Measurements from ENCODE around the gene TSPOAP1. TPM values are rescaled to one million over a fixed set of nuclear protein-coding genes. Genes with fewer than 3 reads are reported as not detected.
A peak's percentile ranks its signal among the peaks of the same experiment; 100 is the strongest.

TSPOAP1 gene
- polyA plus RNA-seq, 1 of the 3 experiments (the other 2 are of a cell fraction), result 0.79 TPM

DNA sequence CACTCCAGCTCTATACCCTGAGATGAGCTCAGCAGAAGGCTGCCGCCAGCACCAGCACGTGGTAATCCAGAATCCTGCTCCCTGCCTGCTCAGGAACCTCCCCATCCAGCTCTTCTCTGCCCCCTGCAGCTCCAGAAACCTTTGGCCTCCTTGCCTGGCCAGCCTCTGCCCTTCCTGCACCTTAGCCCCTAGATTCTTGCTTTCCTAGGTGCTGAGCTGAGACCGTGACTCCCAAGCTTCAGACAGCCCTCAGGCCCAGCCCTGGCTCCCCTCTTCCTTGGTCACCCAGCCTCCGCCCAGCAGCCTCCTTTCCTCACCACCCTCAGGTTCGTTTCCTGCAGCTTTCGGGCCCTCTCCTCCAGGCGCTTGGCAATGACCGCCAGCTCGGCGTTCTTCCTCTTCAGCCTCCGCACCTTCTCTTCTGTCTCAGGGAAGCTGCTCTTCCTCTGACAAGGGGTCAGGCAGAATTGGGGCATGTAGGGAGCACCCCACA lies 2.6 kb downstream of the TSPOAP1 start:
- Histone ChIP-seq H3K79me2 (ENCODE audit: insufficient read depth) (no peaks in the 10 kb centered on the region), H3K4me1 (ENCODE audit: control insufficient read depth in 1 of 2, insufficient read depth in 2 of 2, low read depth in 1 of 2, low read length in 1 of 2) (peaks cover 0 to 40% of the 10 kb centered on the region in 2 experiments; a peak in 1 of 4 replicates), H4K20me1 (ENCODE audit: insufficient read depth) (no peaks in the 10 kb centered on the region), H3F3A (replicated peaks; ENCODE audit: insufficient read depth) (no peaks in the 10 kb centered on the region), H3K4me3 (ENCODE audit: low read depth in 2 of 2, low read length in 1 of 2) (no peak overlapping the region), H3K9me3 (no peaks in the 10 kb centered on the region), H3K4me2 (no peak overlapping the region), H3K9me2 (no peaks in the 10 kb centered on the region), H3K27me3 (ENCODE audit: insufficient read depth) (peaks cover 21% of the 10 kb centered on the region; the same call in 1 of the 2 replicates), H3K36me3 (replicated peaks in 1 of 2; ENCODE audit: control insufficient read depth in 1 of 2, insufficient read depth in 2 of 2, low read length in 1 of 2) (no peaks in the 10 kb centered on the region), H3K27ac (ENCODE audit: low read depth in 2 of 2, low read length in 1 of 2) (no peak overlapping the region), H2AFZ (ENCODE audit: low read depth) (no peak overlapping the region), H3K9ac (no peak overlapping the region)
- WGBS (ENCODE audit: low lambda C conversion rate), result 86% methylated on average over 11 of the region's 11 CpGs
- DNase-seq, result peak; percentile 33
- TF ChIP-seq YY1 (IDR thresholded peaks at IDR 0.05; ENCODE audit: low read depth), result no peak
- TF ChIP-seq RAD21 (IDR thresholded peaks at IDR 0.05; ENCODE audit: low read length), result no peak
- TF ChIP-seq FOSL2 (IDR thresholded peaks at IDR 0.05; ENCODE audit: borderline replicate concordance, low read depth), result no peak
- no peak for TF ChIP-seq JUND (IDR thresholded peaks at IDR 0.05)
- no peak for TF ChIP-seq SIN3A (IDR thresholded peaks at IDR 0.05; ENCODE audit: borderline replicate concordance, low read depth, low read length)
- no peak for TF ChIP-seq TAF1 (IDR thresholded peaks at IDR 0.05; ENCODE audit: borderline replicate concordance, low read depth, low read length)
- TF ChIP-seq, protein P1, sequence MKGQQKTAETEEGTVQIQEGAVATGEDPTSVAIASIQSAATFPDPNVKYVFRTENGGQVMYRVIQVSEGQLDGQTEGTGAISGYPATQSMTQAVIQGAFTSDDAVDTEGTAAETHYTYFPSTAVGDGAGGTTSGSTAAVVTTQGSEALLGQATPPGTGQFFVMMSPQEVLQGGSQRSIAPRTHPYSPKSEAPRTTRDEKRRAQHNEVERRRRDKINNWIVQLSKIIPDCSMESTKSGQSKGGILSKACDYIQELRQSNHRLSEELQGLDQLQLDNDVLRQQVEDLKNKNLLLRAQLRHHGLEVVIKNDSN (IDR thresholded peaks at IDR 0.05; ENCODE audit: borderline replicate concordance, low read depth), result no peak
- TF ChIP-seq, protein P2, sequence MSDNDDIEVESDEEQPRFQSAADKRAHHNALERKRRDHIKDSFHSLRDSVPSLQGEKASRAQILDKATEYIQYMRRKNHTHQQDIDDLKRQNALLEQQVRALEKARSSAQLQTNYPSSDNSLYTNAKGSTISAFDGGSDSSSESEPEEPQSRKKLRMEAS (IDR thresholded peaks at IDR 0.05; ENCODE audit: low read depth), result no peak
- no peak for TF ChIP-seq NRF1 (IDR thresholded peaks at IDR 0.05; ENCODE audit: low read depth, low read length)
- no peak for TF ChIP-seq TCF12 (IDR thresholded peaks at IDR 0.05)
- TF ChIP-seq, protein P3, sequence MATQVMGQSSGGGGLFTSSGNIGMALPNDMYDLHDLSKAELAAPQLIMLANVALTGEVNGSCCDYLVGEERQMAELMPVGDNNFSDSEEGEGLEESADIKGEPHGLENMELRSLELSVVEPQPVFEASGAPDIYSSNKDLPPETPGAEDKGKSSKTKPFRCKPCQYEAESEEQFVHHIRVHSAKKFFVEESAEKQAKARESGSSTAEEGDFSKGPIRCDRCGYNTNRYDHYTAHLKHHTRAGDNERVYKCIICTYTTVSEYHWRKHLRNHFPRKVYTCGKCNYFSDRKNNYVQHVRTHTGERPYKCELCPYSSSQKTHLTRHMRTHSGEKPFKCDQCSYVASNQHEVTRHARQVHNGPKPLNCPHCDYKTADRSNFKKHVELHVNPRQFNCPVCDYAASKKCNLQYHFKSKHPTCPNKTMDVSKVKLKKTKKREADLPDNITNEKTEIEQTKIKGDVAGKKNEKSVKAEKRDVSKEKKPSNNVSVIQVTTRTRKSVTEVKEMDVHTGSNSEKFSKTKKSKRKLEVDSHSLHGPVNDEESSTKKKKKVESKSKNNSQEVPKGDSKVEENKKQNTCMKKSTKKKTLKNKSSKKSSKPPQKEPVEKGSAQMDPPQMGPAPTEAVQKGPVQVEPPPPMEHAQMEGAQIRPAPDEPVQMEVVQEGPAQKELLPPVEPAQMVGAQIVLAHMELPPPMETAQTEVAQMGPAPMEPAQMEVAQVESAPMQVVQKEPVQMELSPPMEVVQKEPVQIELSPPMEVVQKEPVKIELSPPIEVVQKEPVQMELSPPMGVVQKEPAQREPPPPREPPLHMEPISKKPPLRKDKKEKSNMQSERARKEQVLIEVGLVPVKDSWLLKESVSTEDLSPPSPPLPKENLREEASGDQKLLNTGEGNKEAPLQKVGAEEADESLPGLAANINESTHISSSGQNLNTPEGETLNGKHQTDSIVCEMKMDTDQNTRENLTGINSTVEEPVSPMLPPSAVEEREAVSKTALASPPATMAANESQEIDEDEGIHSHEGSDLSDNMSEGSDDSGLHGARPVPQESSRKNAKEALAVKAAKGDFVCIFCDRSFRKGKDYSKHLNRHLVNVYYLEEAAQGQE (IDR thresholded peaks at IDR 0.05; ENCODE audit: low read depth, low read length), result no peak
- TF ChIP-seq, protein P4, sequence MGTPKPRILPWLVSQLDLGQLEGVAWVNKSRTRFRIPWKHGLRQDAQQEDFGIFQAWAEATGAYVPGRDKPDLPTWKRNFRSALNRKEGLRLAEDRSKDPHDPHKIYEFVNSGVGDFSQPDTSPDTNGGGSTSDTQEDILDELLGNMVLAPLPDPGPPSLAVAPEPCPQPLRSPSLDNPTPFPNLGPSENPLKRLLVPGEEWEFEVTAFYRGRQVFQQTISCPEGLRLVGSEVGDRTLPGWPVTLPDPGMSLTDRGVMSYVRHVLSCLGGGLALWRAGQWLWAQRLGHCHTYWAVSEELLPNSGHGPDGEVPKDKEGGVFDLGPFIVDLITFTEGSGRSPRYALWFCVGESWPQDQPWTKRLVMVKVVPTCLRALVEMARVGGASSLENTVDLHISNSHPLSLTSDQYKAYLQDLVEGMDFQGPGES (IDR thresholded peaks at IDR 0.05; ENCODE audit: low read depth, low read length), result no peak
- TF ChIP-seq, protein P5, sequence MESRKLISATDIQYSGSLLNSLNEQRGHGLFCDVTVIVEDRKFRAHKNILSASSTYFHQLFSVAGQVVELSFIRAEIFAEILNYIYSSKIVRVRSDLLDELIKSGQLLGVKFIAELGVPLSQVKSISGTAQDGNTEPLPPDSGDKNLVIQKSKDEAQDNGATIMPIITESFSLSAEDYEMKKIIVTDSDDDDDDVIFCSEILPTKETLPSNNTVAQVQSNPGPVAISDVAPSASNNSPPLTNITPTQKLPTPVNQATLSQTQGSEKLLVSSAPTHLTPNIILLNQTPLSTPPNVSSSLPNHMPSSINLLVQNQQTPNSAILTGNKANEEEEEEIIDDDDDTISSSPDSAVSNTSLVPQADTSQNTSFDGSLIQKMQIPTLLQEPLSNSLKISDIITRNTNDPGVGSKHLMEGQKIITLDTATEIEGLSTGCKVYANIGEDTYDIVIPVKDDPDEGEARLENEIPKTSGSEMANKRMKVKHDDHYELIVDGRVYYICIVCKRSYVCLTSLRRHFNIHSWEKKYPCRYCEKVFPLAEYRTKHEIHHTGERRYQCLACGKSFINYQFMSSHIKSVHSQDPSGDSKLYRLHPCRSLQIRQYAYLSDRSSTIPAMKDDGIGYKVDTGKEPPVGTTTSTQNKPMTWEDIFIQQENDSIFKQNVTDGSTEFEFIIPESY (IDR thresholded peaks at IDR 0.05; ENCODE audit: borderline replicate concordance, low read depth), result no peak
- CTCF ChIA-PET, result interaction anchor here (0.9 to 2.0 kb wide), 3 partner anchors 9 to 76 kb away, joined by 6 to 7 read pairs (median 7); no protein-coding TSS in a partner anchor
- POLR2A ChIA-PET, result interaction anchor here (0.6 to 5.8 kb wide), 3 partner anchors 10 to 168 kb away, joined by 4 to 57 read pairs (median 11); partner anchors contain the start of gene SUPT4H1

All from SK-N-SH (cell line).